HepG2 (cell line): ENCODE measurements around the gene FUOM. TPM values are rescaled to one million over a fixed set of nuclear protein-coding genes. Genes with fewer than 3 reads are reported as not detected.

Experiments used
- HES4 ChIP-seq: sonication (generic); formaldehyde crosslinking; IDR thresholded peaks from 2 replicates; pipeline ENCODE4 v1.9.0; 2021; ENCODE audit warnings: mild to moderate bottlenecking, missing genetic modification reagents, borderline replicate concordance
- HNRNPH1 ChIP-seq: fragments of 200-400 bp; formaldehyde crosslinking; optimal IDR thresholded peaks from 2 replicates; pipeline ENCODE3; 2017; ENCODE audit warnings: mild to moderate bottlenecking, low read depth, low read length
- KDM6A ChIP-seq: IDR thresholded peaks from 2 replicates; pipeline ENCODE4 v1.6.1; 2016; ENCODE audit warnings: low read depth
- KLF11 ChIP-seq: IDR thresholded peaks from 2 replicates; pipeline ENCODE4 v1.6.1; 2016; ENCODE audit warnings: missing compliant biosample characterization
- KLF12 ChIP-seq: sonication (generic); formaldehyde crosslinking; IDR thresholded peaks from 2 replicates; pipeline ENCODE4 v1.4.0; 2020; ENCODE audit warnings: missing genetic modification reagents, borderline replicate concordance
- KMT2B ChIP-seq: IDR thresholded peaks from 2 replicates; pipeline ENCODE4 v1.6.1; 2016; ENCODE audit warnings: missing genetic modification reagents, missing compliant biosample characterization
- MAFG ChIP-seq: sonication (generic); formaldehyde crosslinking; IDR thresholded peaks from 2 replicates; pipeline ENCODE4 v1.5.1; 2020; ENCODE audit warnings: mild to moderate bottlenecking, missing genetic modification reagents
- NFKB2 ChIP-seq: sonication (generic); formaldehyde crosslinking; IDR thresholded peaks from 2 replicates; pipeline ENCODE4 v1.4.0; 2020; ENCODE audit warnings: missing genetic modification reagents, borderline replicate concordance
- NR3C1 ChIP-seq: sonication (generic); formaldehyde crosslinking; IDR thresholded peaks from 2 replicates; pipeline ENCODE4 v1.4.0; 2020; ENCODE audit warnings: missing genetic modification reagents
- RBM22 ChIP-seq: fragments of 200-400 bp; formaldehyde crosslinking; optimal IDR thresholded peaks from 2 replicates; pipeline ENCODE3; 2017; ENCODE audit warnings: mild to moderate bottlenecking, low read length, moderate library complexity
- RFXAP ChIP-seq: sonication (generic); formaldehyde crosslinking; IDR thresholded peaks from 2 replicates; pipeline ENCODE4 v1.4.0; 2020; ENCODE audit warnings: missing genetic modification reagents, borderline replicate concordance
- SNAPC2 ChIP-seq: sonication (generic); formaldehyde crosslinking; IDR thresholded peaks from 2 replicates; pipeline ENCODE4 v1.8.1; 2022; ENCODE audit warnings: mild to moderate bottlenecking, missing genetic modification reagents
- SNRNP70 ChIP-seq: fragments of 200-400 bp; formaldehyde crosslinking; IDR thresholded peaks from 2 replicates; pipeline ENCODE4 v1.6.1; 2017; ENCODE audit warnings: mild to moderate bottlenecking, low read depth, low read length, moderate library complexity
- SOX6 ChIP-seq, 2 experiments: fragments of 450-650 bp in 1 of 2; sonication (generic) in 1 of 2; formaldehyde crosslinking in 1 of 2; IDR thresholded peaks; 2 replicates each; pipeline versions ENCODE4 v1.4.0 to v1.6.1; 2017 to 2020; ENCODE audit warnings: antibody characterized with exemption in 1 of 2, mild to moderate bottlenecking in 1 of 2, missing genetic modification reagents in 1 of 2
- U2AF2 ChIP-seq: fragments of 200-400 bp; formaldehyde crosslinking; IDR thresholded peaks from 2 replicates; pipeline ENCODE4 v1.6.1; 2017; ENCODE audit warnings: low read depth, mild to moderate bottlenecking, low read length
- ZEB1 ChIP-seq: IDR thresholded peaks from 2 replicates; pipeline ENCODE4 v1.6.1; 2012; ENCODE audit warnings: mild to moderate bottlenecking, low read depth, inconsistent platforms; ENCODE audit not compliant: insufficient replicate concordance
- ZFP1 ChIP-seq: IDR thresholded peaks from 2 replicates; pipeline ENCODE4 v1.6.1; 2016
- ZNF12 ChIP-seq: sonication (generic); formaldehyde crosslinking; IDR thresholded peaks from 2 replicates; pipeline ENCODE4 v1.5.0; 2020; ENCODE audit warnings: missing genetic modification reagents
- ZNF224 ChIP-seq: sonication (generic); formaldehyde crosslinking; IDR thresholded peaks from 2 replicates; pipeline ENCODE4 v1.5.0; 2020; ENCODE audit warnings: mild to moderate bottlenecking, missing genetic modification reagents
- ZNF879 ChIP-seq: sonication (generic); formaldehyde crosslinking; IDR thresholded peaks from 2 replicates; pipeline ENCODE4 v1.8.1; 2023; ENCODE audit warnings: missing genetic modification reagents
- polyA plus RNA-seq, 8 experiments: library from polyadenylated mRNA; depleted of rRNA in 3 of 8; stranded (reverse) in 7 of 8; unstranded in 1 of 8; fragments of >200 nt; fragmentation: Illumina TruSeq in 4 of 8; extraction: Trizol in 4 of 8; gene quantifications; 2 replicates each; pipeline versions ENCODE4 v1.2.1 to v1.2.3, GENCODE V29; 2011 to 2016; ENCODE audit warnings: low read depth in 4 of 8, missing spikeins in 1 of 8, mixed read lengths in 1 of 8; ENCODE audit not compliant: insufficient read depth in 1 of 8
- total RNA-seq, 5 experiments: library from RNA; depleted of rRNA; stranded (reverse); fragments of >200 nt; fragmentation: Illumina TruSeq; extraction: Trizol; gene quantifications; 2 replicates each; pipeline ENCODE4 v1.2.3, GENCODE V29; 2016; ENCODE audit warnings: low read depth in 1 of 5
- TF ChIP-seq, protein P1 (sequence below): sonication (generic); formaldehyde crosslinking; IDR thresholded peaks from 2 replicates; pipeline ENCODE4 v1.4.0; 2020; ENCODE audit warnings: missing genetic modification reagents
- TF ChIP-seq, protein P2 (sequence below): sonication (generic); formaldehyde crosslinking; IDR thresholded peaks from 2 replicates; pipeline ENCODE4 v1.4.0; 2020; ENCODE audit warnings: missing genetic modification reagents
- TF ChIP-seq, protein P3 (sequence below): sonication (generic); formaldehyde crosslinking; IDR thresholded peaks from 2 replicates; pipeline ENCODE4 v1.5.1; 2020; ENCODE audit warnings: missing genetic modification reagents, mild to moderate bottlenecking, borderline replicate concordance

Gene FUOM
- total and polyA plus RNA-seq, 2 of the 13 experiments (the other 11 are each of a cell fraction or from before 2014, with no cell fraction given) = 27.5 to 60.4 TPM

DNA sequence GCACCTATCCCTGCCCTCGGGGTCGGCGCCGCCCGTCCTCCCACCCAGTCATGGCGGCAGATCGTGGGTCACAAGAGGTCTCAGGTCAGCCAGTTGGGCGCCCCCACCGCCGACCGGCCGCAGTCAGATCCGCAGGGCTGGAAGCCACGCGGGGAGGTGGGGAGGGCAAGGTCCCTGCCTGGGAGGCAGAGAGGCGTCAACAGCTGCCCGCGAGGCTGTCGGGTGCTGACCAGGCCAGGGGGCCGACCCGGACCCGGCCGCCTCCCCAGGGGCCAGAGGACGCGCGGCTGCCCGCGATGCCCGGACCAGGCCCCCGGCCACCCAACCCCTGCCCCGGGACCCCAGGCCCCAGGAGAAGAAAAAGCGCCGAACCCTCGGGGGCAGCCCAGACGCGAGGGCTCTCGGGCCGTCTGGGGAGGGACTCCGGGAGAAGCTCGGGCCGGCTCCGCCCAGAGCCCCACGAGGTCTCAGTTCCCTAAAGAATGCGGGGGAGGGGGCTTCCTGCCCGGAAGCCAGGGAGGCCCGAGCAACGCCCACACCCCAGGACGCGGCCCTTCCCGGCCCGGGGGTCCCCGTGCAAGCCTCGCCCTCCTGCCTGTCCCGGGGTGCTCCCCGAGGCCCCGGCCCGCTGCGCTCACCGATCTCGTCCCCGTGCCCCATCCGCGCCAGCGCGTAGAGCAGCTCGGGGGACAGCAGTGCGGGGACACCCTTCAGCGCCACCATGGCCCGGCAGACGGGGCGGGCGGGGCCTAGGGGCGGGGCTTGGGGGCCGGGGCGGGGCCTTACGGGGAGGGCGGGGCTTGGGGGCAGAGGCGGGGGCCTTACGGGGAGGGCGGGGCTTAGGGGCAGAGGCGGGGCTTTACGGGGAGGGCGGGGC lies at the start of gene FUOM (continued):
- TF ChIP-seq KDM6A (CRISPR knock-in tag) (no peak), RBM22 (no peak), KLF11 (CRISPR knock-in tag) (no peak), U2AF2 (no peak), NFKB2 (CRISPR knock-in tag) (peak; percentile 62; the same call in 1 of the 2 replicates), KLF12 (CRISPR knock-in tag) (0 out of 2 replicates have a peak, but pooled peaks have one; percentile 48), ZNF224 (CRISPR knock-in tag) (no peak), SNAPC2 (CRISPR knock-in tag) (peak; percentile 64; the same call in 1 of the 2 replicates), MAFG (no peak), HES4 (peak; percentile 76), ZFP1 (CRISPR knock-in tag) (no peak), RFXAP (0 out of 2 replicates have a peak, but pooled peaks have one; percentile 18), ZNF12 (CRISPR knock-in tag) (no peak), ZNF879 (CRISPR knock-in tag) (no peak; the same call in 1 of the 2 replicates), SNRNP70 (no peak), HNRNPH1 (no peak), ZEB1 (no peak), KMT2B (CRISPR knock-in tag) (no peak), SOX6 (IDR thresholded peaks at IDR 0.05) (no peak), SOX6 (CRISPR knock-in tag; IDR thresholded peaks at IDR 0.05) (no peak; the same call in 1 of the 2 replicates), NR3C1 (CRISPR knock-in tag) (no peak)
- TF ChIP-seq, protein P1, sequence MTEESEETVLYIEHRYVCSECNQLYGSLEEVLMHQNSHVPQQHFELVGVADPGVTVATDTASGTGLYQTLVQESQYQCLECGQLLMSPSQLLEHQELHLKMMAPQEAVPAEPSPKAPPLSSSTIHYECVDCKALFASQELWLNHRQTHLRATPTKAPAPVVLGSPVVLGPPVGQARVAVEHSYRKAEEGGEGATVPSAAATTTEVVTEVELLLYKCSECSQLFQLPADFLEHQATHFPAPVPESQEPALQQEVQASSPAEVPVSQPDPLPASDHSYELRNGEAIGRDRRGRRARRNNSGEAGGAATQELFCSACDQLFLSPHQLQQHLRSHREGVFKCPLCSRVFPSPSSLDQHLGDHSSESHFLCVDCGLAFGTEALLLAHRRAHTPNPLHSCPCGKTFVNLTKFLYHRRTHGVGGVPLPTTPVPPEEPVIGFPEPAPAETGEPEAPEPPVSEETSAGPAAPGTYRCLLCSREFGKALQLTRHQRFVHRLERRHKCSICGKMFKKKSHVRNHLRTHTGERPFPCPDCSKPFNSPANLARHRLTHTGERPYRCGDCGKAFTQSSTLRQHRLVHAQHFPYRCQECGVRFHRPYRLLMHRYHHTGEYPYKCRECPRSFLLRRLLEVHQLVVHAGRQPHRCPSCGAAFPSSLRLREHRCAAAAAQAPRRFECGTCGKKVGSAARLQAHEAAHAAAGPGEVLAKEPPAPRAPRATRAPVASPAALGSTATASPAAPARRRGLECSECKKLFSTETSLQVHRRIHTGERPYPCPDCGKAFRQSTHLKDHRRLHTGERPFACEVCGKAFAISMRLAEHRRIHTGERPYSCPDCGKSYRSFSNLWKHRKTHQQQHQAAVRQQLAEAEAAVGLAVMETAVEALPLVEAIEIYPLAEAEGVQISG (CRISPR knock-in tag) = no peak; the same call in 1 of the 2 replicates
- TF ChIP-seq, protein P2, sequence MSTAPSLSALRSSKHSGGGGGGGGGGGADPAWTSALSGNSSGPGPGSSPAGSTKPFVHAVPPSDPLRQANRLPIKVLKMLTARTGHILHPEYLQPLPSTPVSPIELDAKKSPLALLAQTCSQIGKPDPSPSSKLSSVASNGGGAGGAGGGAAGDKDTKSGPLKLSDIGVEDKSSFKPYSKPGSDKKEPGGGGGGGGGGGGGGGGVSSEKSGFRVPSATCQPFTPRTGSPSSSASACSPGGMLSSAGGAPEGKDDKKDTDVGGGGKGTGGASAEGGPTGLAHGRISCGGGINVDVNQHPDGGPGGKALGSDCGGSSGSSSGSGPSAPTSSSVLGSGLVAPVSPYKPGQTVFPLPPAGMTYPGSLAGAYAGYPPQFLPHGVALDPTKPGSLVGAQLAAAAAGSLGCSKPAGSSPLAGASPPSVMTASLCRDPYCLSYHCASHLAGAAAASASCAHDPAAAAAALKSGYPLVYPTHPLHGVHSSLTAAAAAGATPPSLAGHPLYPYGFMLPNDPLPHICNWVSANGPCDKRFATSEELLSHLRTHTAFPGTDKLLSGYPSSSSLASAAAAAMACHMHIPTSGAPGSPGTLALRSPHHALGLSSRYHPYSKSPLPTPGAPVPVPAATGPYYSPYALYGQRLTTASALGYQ (CRISPR knock-in tag) = no peak
- TF ChIP-seq, protein P3, sequence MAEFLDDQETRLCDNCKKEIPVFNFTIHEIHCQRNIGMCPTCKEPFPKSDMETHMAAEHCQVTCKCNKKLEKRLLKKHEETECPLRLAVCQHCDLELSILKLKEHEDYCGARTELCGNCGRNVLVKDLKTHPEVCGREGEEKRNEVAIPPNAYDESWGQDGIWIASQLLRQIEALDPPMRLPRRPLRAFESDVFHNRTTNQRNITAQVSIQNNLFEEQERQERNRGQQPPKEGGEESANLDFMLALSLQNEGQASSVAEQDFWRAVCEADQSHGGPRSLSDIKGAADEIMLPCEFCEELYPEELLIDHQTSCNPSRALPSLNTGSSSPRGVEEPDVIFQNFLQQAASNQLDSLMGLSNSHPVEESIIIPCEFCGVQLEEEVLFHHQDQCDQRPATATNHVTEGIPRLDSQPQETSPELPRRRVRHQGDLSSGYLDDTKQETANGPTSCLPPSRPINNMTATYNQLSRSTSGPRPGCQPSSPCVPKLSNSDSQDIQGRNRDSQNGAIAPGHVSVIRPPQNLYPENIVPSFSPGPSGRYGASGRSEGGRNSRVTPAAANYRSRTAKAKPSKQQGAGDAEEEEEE (CRISPR knock-in tag) = no peak
